B cell (primary cell): ENCODE data around the gene SMARCC1.

ENCODE experiments used
- EZH2 ChIP-seq: IDR thresholded peaks from 2 replicates; pipeline ENCODE4 v1.6.1; 2012; ENCODE audit warnings: borderline replicate concordance, low read depth, mild to moderate bottlenecking, moderate library complexity, low read length; ENCODE audit not compliant: insufficient read depth, poor library complexity, severe bottlenecking
- TF ChIP-seq, protein P1 (sequence below): fragments of 200-600 bp; IDR thresholded peaks from one replicate; pipeline ENCODE4 v1.8.0; 2022; ENCODE audit warnings: antibody characterized with exemption, mild to moderate bottlenecking

DNA sequence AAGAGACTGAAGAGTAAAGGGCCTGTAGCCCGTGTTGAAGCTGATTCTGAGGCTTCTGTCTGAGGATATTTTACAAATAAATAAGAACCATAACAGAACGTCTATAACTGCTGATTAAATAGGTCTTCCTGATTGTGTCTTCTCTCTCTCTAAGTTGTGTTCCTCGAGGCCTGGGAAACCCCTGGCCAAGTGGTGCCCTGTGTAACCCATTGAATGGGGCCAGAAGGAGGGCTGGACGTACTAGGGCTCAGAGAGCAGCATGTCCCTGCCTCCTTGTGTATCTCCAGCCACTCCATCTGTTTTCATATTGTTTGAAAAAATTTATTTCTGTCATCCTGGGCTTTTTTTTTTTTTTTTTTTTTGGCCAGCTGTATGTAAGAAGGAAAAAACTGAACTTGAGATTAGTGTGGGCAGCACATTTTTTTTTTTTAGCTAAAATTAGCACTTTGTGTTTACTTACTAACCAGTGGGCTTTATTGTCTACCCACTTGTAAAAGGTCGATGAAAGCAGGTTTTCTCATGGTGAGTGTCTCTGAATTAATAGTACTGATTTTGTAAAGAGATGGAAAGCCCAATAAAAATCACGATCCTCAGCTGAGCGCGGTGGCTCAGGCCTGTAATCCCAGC lies 32.0 kb upstream of the SMARCC1 start:
- TF ChIP-seq, protein P1, sequence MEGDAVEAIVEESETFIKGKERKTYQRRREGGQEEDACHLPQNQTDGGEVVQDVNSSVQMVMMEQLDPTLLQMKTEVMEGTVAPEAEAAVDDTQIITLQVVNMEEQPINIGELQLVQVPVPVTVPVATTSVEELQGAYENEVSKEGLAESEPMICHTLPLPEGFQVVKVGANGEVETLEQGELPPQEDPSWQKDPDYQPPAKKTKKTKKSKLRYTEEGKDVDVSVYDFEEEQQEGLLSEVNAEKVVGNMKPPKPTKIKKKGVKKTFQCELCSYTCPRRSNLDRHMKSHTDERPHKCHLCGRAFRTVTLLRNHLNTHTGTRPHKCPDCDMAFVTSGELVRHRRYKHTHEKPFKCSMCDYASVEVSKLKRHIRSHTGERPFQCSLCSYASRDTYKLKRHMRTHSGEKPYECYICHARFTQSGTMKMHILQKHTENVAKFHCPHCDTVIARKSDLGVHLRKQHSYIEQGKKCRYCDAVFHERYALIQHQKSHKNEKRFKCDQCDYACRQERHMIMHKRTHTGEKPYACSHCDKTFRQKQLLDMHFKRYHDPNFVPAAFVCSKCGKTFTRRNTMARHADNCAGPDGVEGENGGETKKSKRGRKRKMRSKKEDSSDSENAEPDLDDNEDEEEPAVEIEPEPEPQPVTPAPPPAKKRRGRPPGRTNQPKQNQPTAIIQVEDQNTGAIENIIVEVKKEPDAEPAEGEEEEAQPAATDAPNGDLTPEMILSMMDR: no peak
- no peak for TF ChIP-seq EZH2
